ENCODE data around the gene ADCYAP1. TPM values are rescaled to one million over a fixed set of nuclear protein-coding genes. Genes with fewer than 3 reads are reported as not detected.

ADCYAP1 gene
- polyA plus RNA-seq, 1 donor (not counting 4 experiments of a cell fraction or from before 2014, with no cell fraction given), result not detected

DNA sequence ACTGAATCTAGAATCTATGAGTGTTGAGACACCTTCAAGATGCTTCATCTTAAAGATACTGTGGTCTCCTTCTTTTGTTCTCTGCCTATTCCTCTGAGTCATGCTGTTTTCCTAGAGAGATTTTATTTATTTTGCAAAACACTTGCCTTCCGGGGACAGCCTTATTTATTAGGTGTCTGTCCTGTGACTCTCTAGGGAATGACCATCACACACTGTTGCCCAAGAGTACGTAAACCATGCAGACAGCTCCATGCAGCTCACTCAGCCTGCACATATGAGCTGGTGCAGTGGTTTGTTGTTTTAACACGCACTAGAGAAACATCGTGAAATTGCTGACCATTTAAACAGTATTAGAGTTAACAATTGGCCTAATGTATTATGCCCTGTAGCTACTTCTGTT, 12.4 kb upstream of the ADCYAP1 start:
- H3K4me1 ChIP-seq (ENCODE audit: control insufficient read depth, extremely low read depth, insufficient read depth, low read length), result no peaks in the 10 kb centered on the region
- H4K20me1 ChIP-seq (ENCODE audit: control insufficient read depth, extremely low read depth, insufficient read depth, low read length), result no peaks in the 10 kb centered on the region
- no peak overlapping the region for H3K9ac ChIP-seq (ENCODE audit: control insufficient read depth, extremely low read depth, insufficient read depth, low read length)
- H3K9me3 ChIP-seq (ENCODE audit: control insufficient read depth, low read depth, low read length), result no peaks in the 10 kb centered on the region
- no peak for TF ChIP-seq EZH2 (IDR thresholded peaks at IDR 0.05; ENCODE audit: low read length)
- TF ChIP-seq, protein P1, sequence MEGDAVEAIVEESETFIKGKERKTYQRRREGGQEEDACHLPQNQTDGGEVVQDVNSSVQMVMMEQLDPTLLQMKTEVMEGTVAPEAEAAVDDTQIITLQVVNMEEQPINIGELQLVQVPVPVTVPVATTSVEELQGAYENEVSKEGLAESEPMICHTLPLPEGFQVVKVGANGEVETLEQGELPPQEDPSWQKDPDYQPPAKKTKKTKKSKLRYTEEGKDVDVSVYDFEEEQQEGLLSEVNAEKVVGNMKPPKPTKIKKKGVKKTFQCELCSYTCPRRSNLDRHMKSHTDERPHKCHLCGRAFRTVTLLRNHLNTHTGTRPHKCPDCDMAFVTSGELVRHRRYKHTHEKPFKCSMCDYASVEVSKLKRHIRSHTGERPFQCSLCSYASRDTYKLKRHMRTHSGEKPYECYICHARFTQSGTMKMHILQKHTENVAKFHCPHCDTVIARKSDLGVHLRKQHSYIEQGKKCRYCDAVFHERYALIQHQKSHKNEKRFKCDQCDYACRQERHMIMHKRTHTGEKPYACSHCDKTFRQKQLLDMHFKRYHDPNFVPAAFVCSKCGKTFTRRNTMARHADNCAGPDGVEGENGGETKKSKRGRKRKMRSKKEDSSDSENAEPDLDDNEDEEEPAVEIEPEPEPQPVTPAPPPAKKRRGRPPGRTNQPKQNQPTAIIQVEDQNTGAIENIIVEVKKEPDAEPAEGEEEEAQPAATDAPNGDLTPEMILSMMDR (optimal IDR thresholded peaks at IDR 0.05 in 1 of 3, IDR thresholded peaks at IDR 0.05 in 1 of 3, conservative IDR thresholded peaks at IDR 0.05 in 1 of 3; ENCODE audit: extremely low read depth in 1 of 3, insufficient read depth in 2 of 3, low read length in 3 of 3), result no peak
- H2AFZ ChIP-seq (ENCODE audit: control insufficient read depth, low read length), result no peak overlapping the region
- H3K4me2 ChIP-seq (ENCODE audit: control insufficient read depth, extremely low read depth, insufficient read depth, low read depth, low read length), result no peak overlapping the region
- dilution Hi-C loops (cut with MboI; ENCODE audit: extremely low pct_ligation_motif_present, low sequenced_read_pairs), result no loop called here
- H3K36me3 ChIP-seq (ENCODE audit: control insufficient read depth in 2 of 2, extremely low read depth in 1 of 2, insufficient read depth in 2 of 2, low read length in 2 of 2), result no peaks in the 10 kb centered on the region
- FAIRE-seq (no peak), DNase-seq (ENCODE audit: low read depth, low spot score) (no peak)
- H3K27ac ChIP-seq (ENCODE audit: control insufficient read depth, insufficient read depth, low read length), result no peak overlapping the region
- no peaks in the 10 kb centered on the region for H3K27me3 ChIP-seq (ENCODE audit: control insufficient read depth, extremely low read depth, insufficient read depth, low read length)
- H3K4me3 ChIP-seq (ENCODE audit: control insufficient read depth in 2 of 3, extremely low read depth in 1 of 3, insufficient read depth in 2 of 3, low read depth in 1 of 3, low read length in 3 of 3), result no peak overlapping the region
- no peaks in the 10 kb centered on the region for H3K79me2 ChIP-seq (ENCODE audit: control insufficient read depth, insufficient read depth, low read length)
- H3K9me1 ChIP-seq (ENCODE audit: control insufficient read depth, extremely low read depth, insufficient read depth, low read length), result no peaks in the 10 kb centered on the region

DNA sequence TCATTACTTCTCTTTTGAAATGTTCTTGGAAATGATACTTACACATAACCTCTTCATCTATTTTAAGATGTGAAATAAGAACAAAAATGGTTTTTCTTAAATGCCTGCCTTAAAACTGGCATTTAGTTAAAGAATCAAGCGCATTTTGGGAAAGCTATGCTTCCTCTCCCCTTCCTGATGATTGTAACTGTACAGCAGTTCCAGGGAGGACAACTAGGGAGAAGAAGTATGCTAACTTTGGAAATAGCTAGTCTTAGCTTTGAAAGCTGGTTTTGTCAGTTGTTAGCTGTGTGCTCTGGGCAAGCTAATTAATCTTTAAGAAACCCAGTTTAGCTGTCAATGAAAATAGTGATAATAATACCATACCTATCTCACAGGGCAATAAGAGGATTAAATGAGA, 8.4 kb upstream of the ADCYAP1 start:
- H2AFZ ChIP-seq (ENCODE audit: control insufficient read depth, low read length), result no peak overlapping the region
- DNase-seq (ENCODE audit: low read depth, low spot score), result no peak
- no peaks in the 10 kb centered on the region for H3K9me1 ChIP-seq (ENCODE audit: control insufficient read depth, extremely low read depth, insufficient read depth, low read length)
- no peak overlapping the region for H3K9ac ChIP-seq (ENCODE audit: control insufficient read depth, extremely low read depth, insufficient read depth, low read length)
- no peak overlapping the region for H3K4me3 ChIP-seq (ENCODE audit: control insufficient read depth in 2 of 3, extremely low read depth in 1 of 3, insufficient read depth in 2 of 3, low read depth in 1 of 3, low read length in 3 of 3)
- no peaks in the 10 kb centered on the region for H3K36me3 ChIP-seq (ENCODE audit: control insufficient read depth in 2 of 2, extremely low read depth in 1 of 2, insufficient read depth in 2 of 2, low read length in 2 of 2)
- no peak for FAIRE-seq
- no peak for TF ChIP-seq EZH2 (IDR thresholded peaks at IDR 0.05; ENCODE audit: low read length)
- TF ChIP-seq, protein P1 (optimal IDR thresholded peaks at IDR 0.05 in 1 of 3, IDR thresholded peaks at IDR 0.05 in 1 of 3, conservative IDR thresholded peaks at IDR 0.05 in 1 of 3; ENCODE audit: extremely low read depth in 1 of 3, insufficient read depth in 2 of 3, low read length in 3 of 3), result no peak
- no peak overlapping the region for H3K27ac ChIP-seq (ENCODE audit: control insufficient read depth, insufficient read depth, low read length)
- dilution Hi-C loops (cut with MboI; ENCODE audit: extremely low pct_ligation_motif_present, low sequenced_read_pairs), result no loop called here
- no peaks in the 10 kb centered on the region for H4K20me1 ChIP-seq (ENCODE audit: control insufficient read depth, extremely low read depth, insufficient read depth, low read length)
- H3K4me2 ChIP-seq (ENCODE audit: control insufficient read depth, extremely low read depth, insufficient read depth, low read depth, low read length), result no peak overlapping the region
- H3K27me3 ChIP-seq (ENCODE audit: control insufficient read depth, extremely low read depth, insufficient read depth, low read length), result no peaks in the 10 kb centered on the region
- H3K4me1 ChIP-seq (ENCODE audit: control insufficient read depth, extremely low read depth, insufficient read depth, low read length), result no peaks in the 10 kb centered on the region
- no peaks in the 10 kb centered on the region for H3K79me2 ChIP-seq (ENCODE audit: control insufficient read depth, insufficient read depth, low read length)
- H3K9me3 ChIP-seq (ENCODE audit: control insufficient read depth, low read depth, low read length), result no peaks in the 10 kb centered on the region

Data from keratinocyte (primary cell).